ENCODE measurements around the gene GPC3.
"Not testable (repeated sequence)": the region's sequence is repeated elsewhere in the genome, so short reads cannot be mapped to it uniquely, and the experiment has no call there.

The GPC3 gene

GRCh38 chrX:133985164-133985966 lies at the start of gene GPC3:
GPC3 (minus strand) TSS chrX:133985594.
- in situ Hi-C loops (cut with MboI; ENCODE audit: low sequenced_read_pairs) = no loop called here

GRCh38 chrX:134032441-134032840 lies 47.0 kb upstream of the GPC3 start:
- in situ Hi-C loops (cut with MboI; ENCODE audit: low sequenced_read_pairs) = no loop called here

- in situ Hi-C loops (cut with MboI; ENCODE audit: low sequenced_read_pairs) = no loop called here
Measured at GRCh38 chrX:134026565-134027311, 41.3 kb upstream of the GPC3 start.

- in situ Hi-C loops (cut with MboI; ENCODE audit: low sequenced_read_pairs) = no loop called here
Measured at GRCh38 chrX:134025986-134026545, 40.7 kb upstream of the GPC3 start.

- in situ Hi-C loops (cut with MboI; ENCODE audit: low sequenced_read_pairs) = no loop called here
Measured at GRCh38 chrX:134024686-134025377, 39.4 kb upstream of the GPC3 start.

- in situ Hi-C loops (cut with MboI; ENCODE audit: low sequenced_read_pairs) = no loop called here
Measured at GRCh38 chrX:134023851-134024281, 38.5 kb upstream of the GPC3 start.

GRCh38 chrX:134020910-134021309 lies 35.5 kb upstream of the GPC3 start:
- in situ Hi-C loops (cut with MboI; ENCODE audit: low sequenced_read_pairs) = no loop called here

GRCh38 chrX:134019567-134020206 lies 34.3 kb upstream of the GPC3 start:
- in situ Hi-C loops (cut with MboI; ENCODE audit: low sequenced_read_pairs) = no loop called here

- in situ Hi-C loops (cut with MboI; ENCODE audit: low sequenced_read_pairs) = not testable (repeated sequence)
Measured at GRCh38 chrX:134016309-134016708, 30.9 kb upstream of the GPC3 start.

- in situ Hi-C loops (cut with MboI; ENCODE audit: low sequenced_read_pairs) = not testable (repeated sequence)
Measured at GRCh38 chrX:134015510-134015909, 30.1 kb upstream of the GPC3 start.

GRCh38 chrX:134013524-134013923 lies 28.1 kb upstream of the GPC3 start:
- in situ Hi-C loops (cut with MboI; ENCODE audit: low sequenced_read_pairs) = no loop called here

- in situ Hi-C loops (cut with MboI; ENCODE audit: low sequenced_read_pairs) = no loop called here
Measured at GRCh38 chrX:134013092-134013497, 27.7 kb upstream of the GPC3 start.

- in situ Hi-C loops (cut with MboI; ENCODE audit: low sequenced_read_pairs) = no loop called here
Measured at GRCh38 chrX:134010690-134011089, 25.3 kb upstream of the GPC3 start.

GRCh38 chrX:134007716-134008115 lies 22.3 kb upstream of the GPC3 start:
- in situ Hi-C loops (cut with MboI; ENCODE audit: low sequenced_read_pairs) = no loop called here

GRCh38 chrX:134006484-134007161 lies 21.2 kb upstream of the GPC3 start:
- in situ Hi-C loops (cut with MboI; ENCODE audit: low sequenced_read_pairs) = no loop called here

- in situ Hi-C loops (cut with MboI; ENCODE audit: low sequenced_read_pairs) = no loop called here
Measured at GRCh38 chrX:134004084-134004483, 18.7 kb upstream of the GPC3 start.

- in situ Hi-C loops (cut with MboI; ENCODE audit: low sequenced_read_pairs) = no loop called here
Measured at GRCh38 chrX:134002921-134003615, 17.7 kb upstream of the GPC3 start.

- in situ Hi-C loops (cut with MboI; ENCODE audit: low sequenced_read_pairs) = no loop called here
Measured at GRCh38 chrX:134000260-134001245, 15.2 kb upstream of the GPC3 start.

All from HL-60/S4 treated with retinoic acid at 250 ng/mL for 4 days and 3 days (cell line).